ENCODE measurements around the gene SMIM36.

GRCh38 chr17:55530064-55530463 lies 18.8 kb upstream of the SMIM36 start:
- TF ChIP-seq CTCF (IDR thresholded peaks at IDR 0.05; ENCODE audit: low read length): no peak
- TF ChIP-seq EZH2 (optimal IDR thresholded peaks at IDR 0.05; ENCODE audit: low read depth, low read length): no peak
